GM19043 (cell line): ENCODE results near the gene FBLN1.

Experiments used
- ATAC-seq: cut with Tn5 transposase; IDR thresholded peaks from one replicate; pipeline ENCODE4 v1.9.1; 2021; ENCODE audit warnings: low read depth; ENCODE audit not compliant: unreplicated experiment

FBLN1 gene

DNA sequence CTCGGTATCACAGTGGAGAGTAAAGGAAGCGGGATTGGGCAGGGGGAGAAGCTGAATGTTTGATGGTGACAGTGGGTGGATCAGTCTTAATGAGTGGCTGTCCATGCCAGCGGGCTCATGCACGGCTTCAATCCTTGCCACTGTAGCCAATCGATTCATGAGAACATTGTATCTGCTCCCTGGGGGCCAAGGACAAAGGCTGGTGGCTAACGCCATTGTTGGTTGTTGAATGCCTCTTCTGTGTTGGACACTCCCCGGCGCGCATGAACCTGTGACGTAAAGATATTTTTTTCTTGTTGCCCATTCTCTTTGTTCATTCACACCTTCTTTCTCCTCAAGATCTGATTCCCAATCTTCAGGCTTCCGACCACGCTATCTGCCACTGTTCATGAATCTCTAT lies 148.0 kb downstream of the FBLN1 start:
- ATAC-seq: no peak
